Smooth muscle cell of trachea (primary cell): ENCODE measurements around the gene SYPL2. TPM values are rescaled to one million over a fixed set of nuclear protein-coding genes. Genes with fewer than 3 reads are reported as not detected.

Source experiments
- total RNA-seq: library from RNA; depleted of rRNA; stranded (reverse); fragments of >200 nt; gene quantifications from 2 replicates; pipeline ENCODE4 v1.2.1, GENCODE V29; 2014

Gene SYPL2
- 0.29 and 1.2 TPM in 2 replicates for total RNA-seq

GRCh38 chr1:109466452-109467300, at the start of gene SYPL2:
TSS of gene SYPL2 (plus strand) at chr1:109466546. CDS start at chr1:109466844, 298 bp downstream.

GRCh38 chr1:109426281-109427170, 39.8 kb upstream of the SYPL2 start, which contains the start of gene PSMA5:
TSS of gene PSMA5 (minus strand) at chr1:109426448. CDS start at chr1:109426330, 118 bp downstream.

GRCh38 chr1:109483672-109484518, 17.5 kb downstream of the SYPL2 start, which contains the start of gene ATXN7L2:
TSS of gene ATXN7L2 (plus strand) at chr1:109483905. CDS start at chr1:109483954, 49 bp downstream.

DNA sequence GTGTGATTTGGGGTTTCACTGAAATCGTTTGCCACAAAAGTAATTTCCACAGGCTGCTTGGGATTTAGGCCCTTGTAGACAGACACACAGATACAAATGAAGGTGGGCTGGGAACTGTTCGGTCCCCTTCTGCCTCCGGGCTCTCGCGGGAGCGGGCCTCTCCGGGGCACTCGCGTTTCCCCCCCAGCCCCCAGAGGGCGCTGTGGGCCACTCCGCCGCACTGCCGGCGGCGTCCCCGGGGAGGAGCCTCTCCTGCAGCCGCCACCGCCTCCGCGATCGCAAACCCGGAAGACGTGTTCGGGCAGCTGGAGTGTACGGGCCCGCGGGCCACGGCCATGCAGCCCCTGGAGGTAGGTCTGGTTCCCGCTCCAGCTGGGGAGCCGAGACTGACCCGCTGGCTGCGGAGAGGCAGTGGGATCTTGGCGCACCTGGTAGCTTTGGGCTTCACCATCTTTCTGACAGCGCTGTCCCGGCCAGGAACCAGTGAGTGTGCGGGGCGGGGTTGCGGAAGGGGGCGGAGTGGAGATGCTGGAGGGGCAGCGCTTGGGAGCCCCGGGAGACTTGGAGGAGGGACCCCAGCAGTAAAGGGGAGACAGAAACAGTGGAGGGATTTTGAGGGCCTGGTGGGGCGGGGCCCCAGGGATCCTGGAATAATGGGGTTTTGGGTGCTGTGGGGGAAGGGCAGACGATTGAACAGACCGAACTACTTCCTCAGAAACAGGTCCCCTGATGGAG, 27.6 kb downstream of the SYPL2 start, which contains the start of gene CYB561D1:
Gene CYB561D1, plus strand, starts transcription at position 290 of the 735 bp plus-strand sequence. Its CDS starts 46 bp downstream, at position 336.

DNA sequence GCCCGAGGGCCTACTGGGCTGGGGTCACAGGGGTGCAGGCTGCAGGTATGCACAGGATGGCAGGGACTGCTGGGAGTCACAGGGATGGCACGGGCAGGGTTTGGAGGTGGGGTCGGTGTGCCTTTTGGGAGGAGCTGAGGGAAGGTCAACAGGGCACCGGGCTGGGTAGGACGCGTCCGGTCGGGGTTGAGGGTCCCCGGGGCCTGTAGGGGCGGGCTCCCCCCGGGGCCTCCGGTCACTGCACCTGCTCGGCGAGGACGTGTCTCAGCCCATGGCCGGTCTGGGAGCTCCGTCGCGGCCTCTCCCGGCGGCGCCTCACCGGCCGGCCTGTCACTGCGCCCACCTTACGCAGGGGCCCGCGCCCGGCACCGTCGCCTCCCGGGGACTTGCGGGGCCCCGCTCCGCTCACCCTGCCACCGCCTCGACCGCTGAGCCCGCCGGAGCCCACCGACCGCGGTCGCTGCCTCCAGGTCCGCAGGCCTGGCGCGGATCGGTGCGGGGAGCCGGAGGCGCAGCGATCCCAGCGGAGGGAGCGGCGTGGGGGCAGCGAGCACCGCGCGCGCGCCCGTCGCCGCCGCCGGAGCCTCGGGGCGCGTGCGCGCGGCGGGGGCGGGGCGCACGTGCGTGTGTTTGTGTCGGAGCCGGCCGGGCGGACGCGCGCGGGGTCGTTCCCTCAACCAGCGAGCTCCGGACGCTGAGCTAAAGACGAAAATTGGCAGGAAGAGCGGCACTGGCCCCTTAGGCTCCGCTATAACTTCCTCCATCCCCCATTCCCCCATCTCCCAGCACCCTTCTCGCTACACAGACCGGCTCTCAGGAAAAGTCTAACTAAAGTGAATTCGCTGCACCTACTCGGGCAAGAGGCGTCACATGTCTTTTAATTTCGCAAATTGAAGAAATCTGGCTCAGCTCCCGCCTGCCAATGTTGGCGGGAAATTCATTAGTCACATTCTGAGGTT, 43.1 kb downstream of the SYPL2 start, which contains the start of gene AMIGO1:
Gene AMIGO1, minus strand, starts transcription at position 552 of the 959 bp plus-strand sequence. CDS start 815 bp downstream, outside the sequence.

Other genes starting within 250 kb of the SYPL2 start
- 1.5 TPM in 2 replicates for gene CELSR2, start 217.0 kb upstream of the SYPL2 start, total RNA-seq
- gene PSRC1, start 183.4 kb upstream of the SYPL2 start, total RNA-seq: 3.8 and 13.2 TPM in 2 replicates
- gene MYBPHL, start 159.5 kb upstream of the SYPL2 start, total RNA-seq: not detected in 2 replicates
- 8.9 and 9.6 TPM in 2 replicates for gene SORT1, start 68.6 kb upstream of the SYPL2 start, total RNA-seq
- gene PSMA5, start 40.1 kb upstream of the SYPL2 start, total RNA-seq: 30.4 and 60.2 TPM in 2 replicates
- 1.7 and 3.3 TPM in 2 replicates for gene ATXN7L2, start 17.4 kb downstream of the SYPL2 start, total RNA-seq
- gene CYB561D1, start 27.5 kb downstream of the SYPL2 start, total RNA-seq: 6.4 and 6.8 TPM in 2 replicates
- gene AMIGO1, start 43.2 kb downstream of the SYPL2 start, total RNA-seq: 1.0 and 3.6 TPM in 2 replicates
- under 0.01 TPM in 1 of 2 replicates, not detected in the other for gene GPR61, start 73.3 kb downstream of the SYPL2 start, total RNA-seq
- gene GNAI3, start 82.1 kb downstream of the SYPL2 start, total RNA-seq: 13.6 and 21.8 TPM in 2 replicates
- 0.17 and 0.29 TPM in 2 replicates for gene GNAT2, start 153.1 kb downstream of the SYPL2 start, total RNA-seq
- 66.3 and 91.5 TPM in 2 replicates for gene AMPD2, start 153.3 kb downstream of the SYPL2 start, total RNA-seq
- 23.5 and 28.2 TPM in 2 replicates for gene GSTM4, start 189.6 kb downstream of the SYPL2 start, total RNA-seq
- gene GSTM2, start 201.5 kb downstream of the SYPL2 start, total RNA-seq: 26.3 and 50.8 TPM in 2 replicates
- 0.15 and 25.1 TPM in 2 replicates for gene GSTM1, start 221.3 kb downstream of the SYPL2 start, total RNA-seq
- 6.4 and 34.2 TPM in 2 replicates for gene GSTM5, start 245.7 kb downstream of the SYPL2 start, total RNA-seq